Loucy (cell line): ENCODE results near the gene CHL1.

ENCODE experiments used
- H2AFZ ChIP-seq: fragments of 200-600 bp; sonication (generic); 2 replicates; pipeline ENCODE4 v1.6.0; 2016; ENCODE audit warnings: antibody characterized with exemption, mild to moderate bottlenecking, low read length, moderate library complexity
- H3F3A ChIP-seq: fragments of 200-600 bp; 2 replicates; pipeline ENCODE4 v1.6.0; 2016; ENCODE audit warnings: antibody characterized with exemption, low read depth, mild to moderate bottlenecking
- H3K27me3 ChIP-seq: fragments of 200-600 bp; sonication (generic); 2 replicates; pipeline ENCODE4 v1.6.1; 2014; ENCODE audit warnings: low read length, mild to moderate bottlenecking; ENCODE audit not compliant: insufficient read depth, poor library complexity, severe bottlenecking
- H3K36me3 ChIP-seq: fragments of 200-600 bp; sonication (generic); 2 replicates; pipeline ENCODE4 v1.6.1; 2016; ENCODE audit warnings: low read length; ENCODE audit not compliant: insufficient read depth
- H3K4me1 ChIP-seq: fragments of 200-600 bp; sonication (generic); 2 replicates; pipeline ENCODE4 v1.5.1; 2014; ENCODE audit warnings: low read length, mild to moderate bottlenecking; ENCODE audit not compliant: insufficient read depth, poor library complexity, severe bottlenecking
- H3K4me2 ChIP-seq: fragments of 200-600 bp; sonication (generic); 2 replicates; pipeline ENCODE4 v1.6.0; 2014; ENCODE audit warnings: antibody characterized with exemption, low read length, low read depth, mild to moderate bottlenecking; ENCODE audit not compliant: poor library complexity, severe bottlenecking
- H3K4me3 ChIP-seq: fragments of 200-600 bp; sonication (generic); 2 replicates; pipeline ENCODE4 v1.5.1; 2014; ENCODE audit warnings: low read length, mild to moderate bottlenecking, mixed read lengths; ENCODE audit not compliant: poor library complexity, severe bottlenecking
- H3K79me2 ChIP-seq: fragments of 200-600 bp; sonication (generic); 2 replicates; pipeline ENCODE4 v1.6.1; 2014; ENCODE audit warnings: low read length; ENCODE audit not compliant: insufficient read depth
- H3K9ac ChIP-seq: fragments of 200-600 bp; sonication (generic); 2 replicates; pipeline ENCODE4 v1.6.0; 2014; ENCODE audit warnings: mild to moderate bottlenecking, low read depth, low read length, moderate library complexity; ENCODE audit not compliant: poor library complexity, severe bottlenecking
- H3K9me2 ChIP-seq: fragments of 200-600 bp; sonication (generic); replicated peaks from 2 replicates; pipeline ENCODE4 v1.6.1; 2016; ENCODE audit warnings: low read depth, low read length, mixed read lengths
- H3K9me3 ChIP-seq: fragments of 200-600 bp; sonication (generic); 2 replicates; pipeline ENCODE4 v1.6.1; 2014; ENCODE audit warnings: mild to moderate bottlenecking, antibody characterized with exemption, low read length, low read depth; ENCODE audit not compliant: insufficient read depth
- H4K20me1 ChIP-seq: fragments of 200-600 bp; sonication (generic); 2 replicates; pipeline ENCODE4 v1.6.0; 2014; ENCODE audit warnings: antibody characterized with exemption, low read length, mild to moderate bottlenecking; ENCODE audit not compliant: insufficient read depth, poor library complexity, severe bottlenecking
- CTCF ChIP-seq: fragments of 200-600 bp; sonication (generic); conservative IDR thresholded peaks from 2 replicates; pipeline ENCODE4 v1.5.1; 2014; ENCODE audit warnings: mild to moderate bottlenecking, antibody characterized with exemption, low read length
- EZH2phosphoT487 ChIP-seq: fragments of 200-600 bp; IDR thresholded peaks from 2 replicates; pipeline ENCODE4 v1.6.1; 2018; ENCODE audit warnings: antibody characterized with exemption, mild to moderate bottlenecking, moderate library complexity, borderline replicate concordance

The CHL1 gene

GRCh38 chr3:196311-197148 is at the start of gene CHL1:
Gene CHL1, plus strand, starts transcription at chr3:196763. Its CDS starts 123,014 bp downstream, at chr3:319777.
- peaks cover 3% of the 10 kb centered on the region; the same call in 1 of the 2 replicates for H3K9me3 ChIP-seq
- H3K4me2 ChIP-seq: no peak within 1 kb of the TSS
- no peak within 1 kb of the TSS for H2AFZ ChIP-seq
- H3K4me3 ChIP-seq: no peak within 1 kb of the TSS
- H3K36me3 ChIP-seq: no peaks in the 10 kb centered on the region
- TF ChIP-seq CTCF (no peak), EZH2phosphoT487 (no peak)
- H3K9me2 ChIP-seq: no peaks in the 10 kb centered on the region
- no peaks in the 10 kb centered on the region for H3K79me2 ChIP-seq
- no peak within 1 kb of the TSS for H3K9ac ChIP-seq
- no peaks in the 10 kb centered on the region for H3F3A ChIP-seq
- no peaks in the 10 kb centered on the region for H3K4me1 ChIP-seq
- H4K20me1 ChIP-seq: no peaks in the 10 kb centered on the region
- no peaks in the 10 kb centered on the region for H3K27me3 ChIP-seq

GRCh38 chr3:151614-152189 is 44.9 kb upstream of the CHL1 start:
- Histone ChIP-seq H3K9me3 (peaks cover 6% of the 10 kb centered on the region; the same call in 1 of the 2 replicates), H3K4me2 (no peak overlapping the region), H3K9ac (no peak overlapping the region)

GRCh38 chr3:159974-160373 is 36.6 kb upstream of the CHL1 start:
- H3K79me2 ChIP-seq: no peaks in the 10 kb centered on the region

More at GRCh38 chr3:151614-152189, 44.9 kb upstream of the CHL1 start:
- Histone ChIP-seq H4K20me1 (no peaks in the 10 kb centered on the region), H3K9me2 (no peaks in the 10 kb centered on the region), H3K27me3 (no peaks in the 10 kb centered on the region), H3F3A (no peaks in the 10 kb centered on the region), H3K4me3 (no peak overlapping the region), H3K36me3 (no peaks in the 10 kb centered on the region), H3K4me1 (no peaks in the 10 kb centered on the region), H3K79me2 (no peaks in the 10 kb centered on the region), H2AFZ (no peak overlapping the region)
- no peak for TF ChIP-seq CTCF
- TF ChIP-seq EZH2phosphoT487: no peak

More at GRCh38 chr3:159974-160373, 36.6 kb upstream of the CHL1 start:
- Histone ChIP-seq H3F3A (no peaks in the 10 kb centered on the region), H4K20me1 (no peaks in the 10 kb centered on the region), H3K9me3 (peaks cover 12% of the 10 kb centered on the region; the same call in 1 of the 2 replicates), H3K9me2 (no peaks in the 10 kb centered on the region), H3K27me3 (no peaks in the 10 kb centered on the region), H3K4me3 (no peak overlapping the region), H2AFZ (no peak overlapping the region), H3K9ac (no peak overlapping the region), H3K36me3 (no peaks in the 10 kb centered on the region), H3K4me2 (no peak overlapping the region), H3K4me1 (no peaks in the 10 kb centered on the region)
- TF ChIP-seq EZH2phosphoT487 (no peak), CTCF (no peak)
